Fibroblast of pulmonary artery (primary cell): ENCODE measurements around the gene DGKQ.

ENCODE experiments used
- DNase-seq: peaks from one replicate; pipeline ENCODE4 v3.0.0-alpha.2; 2010; ENCODE audit warnings: low read depth
- H3K4me3 ChIP-seq: replicated peaks from 2 replicates; pipeline ENCODE4 v1.5.1; 2011; ENCODE audit warnings: low read depth, mild to moderate bottlenecking, control low read depth, low read length, moderate library complexity
- TF ChIP-seq, protein P1 (sequence below): IDR thresholded peaks from 2 replicates; pipeline ENCODE4 v1.5.1; 2011; ENCODE audit warnings: mild to moderate bottlenecking, control low read depth, low read length, inconsistent platforms; ENCODE audit errors: missing control alignments

Gene DGKQ, protein sequence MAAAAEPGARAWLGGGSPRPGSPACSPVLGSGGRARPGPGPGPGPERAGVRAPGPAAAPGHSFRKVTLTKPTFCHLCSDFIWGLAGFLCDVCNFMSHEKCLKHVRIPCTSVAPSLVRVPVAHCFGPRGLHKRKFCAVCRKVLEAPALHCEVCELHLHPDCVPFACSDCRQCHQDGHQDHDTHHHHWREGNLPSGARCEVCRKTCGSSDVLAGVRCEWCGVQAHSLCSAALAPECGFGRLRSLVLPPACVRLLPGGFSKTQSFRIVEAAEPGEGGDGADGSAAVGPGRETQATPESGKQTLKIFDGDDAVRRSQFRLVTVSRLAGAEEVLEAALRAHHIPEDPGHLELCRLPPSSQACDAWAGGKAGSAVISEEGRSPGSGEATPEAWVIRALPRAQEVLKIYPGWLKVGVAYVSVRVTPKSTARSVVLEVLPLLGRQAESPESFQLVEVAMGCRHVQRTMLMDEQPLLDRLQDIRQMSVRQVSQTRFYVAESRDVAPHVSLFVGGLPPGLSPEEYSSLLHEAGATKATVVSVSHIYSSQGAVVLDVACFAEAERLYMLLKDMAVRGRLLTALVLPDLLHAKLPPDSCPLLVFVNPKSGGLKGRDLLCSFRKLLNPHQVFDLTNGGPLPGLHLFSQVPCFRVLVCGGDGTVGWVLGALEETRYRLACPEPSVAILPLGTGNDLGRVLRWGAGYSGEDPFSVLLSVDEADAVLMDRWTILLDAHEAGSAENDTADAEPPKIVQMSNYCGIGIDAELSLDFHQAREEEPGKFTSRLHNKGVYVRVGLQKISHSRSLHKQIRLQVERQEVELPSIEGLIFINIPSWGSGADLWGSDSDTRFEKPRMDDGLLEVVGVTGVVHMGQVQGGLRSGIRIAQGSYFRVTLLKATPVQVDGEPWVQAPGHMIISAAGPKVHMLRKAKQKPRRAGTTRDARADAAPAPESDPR

DNA sequence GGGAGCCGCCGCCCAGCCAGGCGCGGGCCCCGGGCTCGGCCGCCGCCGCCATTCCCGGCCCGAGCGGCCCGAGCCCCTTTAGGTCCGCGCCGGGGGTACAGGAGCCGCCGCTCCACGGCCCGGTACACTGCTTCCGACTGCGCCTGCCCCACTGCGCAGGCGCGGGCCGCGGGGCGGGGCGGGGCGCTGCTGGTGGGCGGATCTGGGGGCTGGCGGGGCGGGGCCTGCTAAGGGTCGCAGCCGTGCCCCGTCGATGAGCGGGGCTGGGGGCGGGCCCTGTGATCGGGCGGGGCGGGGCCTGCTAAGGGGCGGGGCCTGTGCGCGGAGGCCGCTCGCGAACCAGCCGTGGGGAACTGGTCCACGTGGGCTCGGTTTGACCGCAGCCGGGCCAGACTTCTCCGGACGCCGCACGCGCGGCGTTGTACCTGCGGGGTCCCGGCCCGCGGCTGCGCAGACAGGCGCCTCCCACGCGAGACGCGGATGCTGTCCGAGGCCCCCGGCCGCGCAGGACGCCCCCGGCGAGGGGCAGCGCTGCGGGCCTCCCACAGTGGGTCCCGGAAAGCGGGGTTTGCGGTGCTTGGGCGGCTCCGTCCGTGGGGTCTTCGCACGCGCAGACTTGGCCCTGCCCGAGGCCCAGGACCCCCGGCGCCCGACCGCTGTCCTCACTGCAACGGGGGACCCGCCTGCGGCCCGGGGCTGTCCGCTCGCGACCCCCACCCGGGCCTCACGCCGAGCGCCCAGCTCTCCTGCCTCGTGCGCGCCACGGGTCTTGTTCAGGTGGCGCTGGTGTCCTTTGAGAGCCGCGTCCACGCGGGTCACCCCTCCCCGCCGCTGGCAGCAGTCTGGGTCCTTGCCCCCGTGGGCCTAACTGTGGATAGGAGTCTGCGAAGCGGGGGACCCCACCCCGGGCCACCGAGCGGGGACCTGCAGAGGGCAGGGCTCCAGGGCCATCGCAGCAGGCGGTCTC is at the start of gene DGKQ:
TSS of gene DGKQ (minus strand) at position 139 of the 967 bp plus-strand sequence. CDS start at position 52, 87 bp downstream.
- peak within 1 kb of the TSS; percentile 64 for H3K4me3 ChIP-seq
- peak; percentile 84 for DNase-seq
- TF ChIP-seq, protein P1, sequence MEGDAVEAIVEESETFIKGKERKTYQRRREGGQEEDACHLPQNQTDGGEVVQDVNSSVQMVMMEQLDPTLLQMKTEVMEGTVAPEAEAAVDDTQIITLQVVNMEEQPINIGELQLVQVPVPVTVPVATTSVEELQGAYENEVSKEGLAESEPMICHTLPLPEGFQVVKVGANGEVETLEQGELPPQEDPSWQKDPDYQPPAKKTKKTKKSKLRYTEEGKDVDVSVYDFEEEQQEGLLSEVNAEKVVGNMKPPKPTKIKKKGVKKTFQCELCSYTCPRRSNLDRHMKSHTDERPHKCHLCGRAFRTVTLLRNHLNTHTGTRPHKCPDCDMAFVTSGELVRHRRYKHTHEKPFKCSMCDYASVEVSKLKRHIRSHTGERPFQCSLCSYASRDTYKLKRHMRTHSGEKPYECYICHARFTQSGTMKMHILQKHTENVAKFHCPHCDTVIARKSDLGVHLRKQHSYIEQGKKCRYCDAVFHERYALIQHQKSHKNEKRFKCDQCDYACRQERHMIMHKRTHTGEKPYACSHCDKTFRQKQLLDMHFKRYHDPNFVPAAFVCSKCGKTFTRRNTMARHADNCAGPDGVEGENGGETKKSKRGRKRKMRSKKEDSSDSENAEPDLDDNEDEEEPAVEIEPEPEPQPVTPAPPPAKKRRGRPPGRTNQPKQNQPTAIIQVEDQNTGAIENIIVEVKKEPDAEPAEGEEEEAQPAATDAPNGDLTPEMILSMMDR = no peak

DNA sequence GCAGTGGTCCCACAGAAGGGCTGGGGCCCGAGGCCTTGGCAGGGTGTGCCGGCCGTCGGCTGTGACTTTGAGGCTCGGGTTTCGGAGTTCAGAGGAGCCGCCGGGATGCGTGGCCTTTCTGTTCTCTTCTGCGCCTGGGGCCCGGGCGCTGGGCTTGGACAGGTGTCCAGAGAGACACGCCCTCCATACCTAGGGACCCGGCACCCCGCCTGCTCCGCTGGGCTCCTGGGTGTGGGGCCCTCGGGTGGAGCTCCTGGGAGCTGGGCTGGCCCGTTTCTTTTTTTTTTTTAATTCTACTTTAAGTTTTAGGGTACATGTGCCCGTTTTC is 49.3 kb upstream of the DGKQ start:
- no peak for DNase-seq
- TF ChIP-seq, protein P1 = no peak
- H3K4me3 ChIP-seq = no peak overlapping the region

DNA sequence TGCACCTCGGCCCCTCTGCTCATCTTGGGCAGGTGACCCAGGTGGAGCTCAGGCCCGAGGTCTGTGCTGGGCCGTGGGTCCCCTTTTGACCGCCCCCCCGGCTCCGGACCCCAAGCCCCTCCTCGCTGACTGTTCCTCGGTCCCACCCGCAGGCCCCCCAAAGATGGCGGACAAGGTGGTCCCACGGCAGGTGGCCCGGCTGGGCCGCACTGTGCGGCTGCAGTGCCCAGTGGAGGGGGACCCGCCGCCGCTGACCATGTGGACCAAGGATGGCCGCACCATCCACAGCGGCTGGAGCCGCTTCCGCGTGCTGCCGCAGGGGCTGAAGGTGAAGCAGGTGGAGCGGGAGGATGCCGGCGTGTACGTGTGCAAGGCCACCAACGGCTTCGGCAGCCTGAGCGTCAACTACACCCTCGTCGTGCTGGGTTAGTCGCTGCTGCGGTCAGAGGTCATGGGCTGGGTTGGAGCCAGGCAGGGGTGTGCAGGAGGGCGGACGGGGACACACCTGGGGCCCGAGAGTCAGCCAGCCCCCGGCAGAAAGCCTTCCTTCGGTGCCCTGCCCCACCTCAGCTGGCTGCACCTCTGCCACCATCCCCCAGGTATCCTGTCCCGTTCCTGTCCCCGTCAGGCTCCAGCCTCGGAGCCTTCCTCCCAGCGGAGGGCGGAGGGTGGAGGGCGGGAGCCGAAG is 48.8 kb upstream of the DGKQ start:
- DNase-seq = no peak
- H3K4me3 ChIP-seq = no peak overlapping the region
- TF ChIP-seq, protein P1 = no peak

DNA sequence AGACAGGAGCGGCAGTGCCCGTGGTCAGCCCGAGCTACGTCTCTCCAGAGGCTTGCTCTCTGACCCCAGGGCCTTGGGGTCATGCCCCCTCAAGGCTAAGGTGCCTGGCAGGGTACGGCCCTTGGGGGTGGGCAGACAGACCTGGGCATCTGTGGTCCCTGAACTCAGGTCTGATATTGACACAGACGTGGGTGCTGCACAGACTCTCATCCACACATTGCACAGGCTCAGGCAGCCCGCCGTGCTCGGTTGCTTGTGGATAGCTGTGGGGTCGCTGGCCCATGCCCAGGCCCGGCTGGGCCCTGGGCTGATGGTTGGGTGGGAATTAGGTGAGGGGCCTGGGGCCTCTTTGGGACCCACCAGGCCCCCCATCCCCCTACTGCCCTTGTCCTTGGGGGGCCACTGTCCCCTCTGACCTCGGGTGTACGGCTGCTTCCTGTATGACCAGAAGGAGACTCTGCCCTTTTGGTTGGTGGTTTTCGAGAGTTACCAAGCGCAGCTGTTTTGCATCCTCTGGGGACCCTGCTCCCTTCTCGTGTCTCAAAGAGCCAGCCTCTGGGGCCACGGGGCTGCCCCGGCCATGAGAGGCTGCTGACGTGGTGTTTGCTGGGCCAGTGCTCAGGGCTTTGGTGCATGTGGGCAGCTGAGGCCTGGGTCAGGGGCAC is 48.1 kb upstream of the DGKQ start:
- no peak for DNase-seq
- TF ChIP-seq, protein P1 = no peak
- H3K4me3 ChIP-seq = no peak overlapping the region

DNA sequence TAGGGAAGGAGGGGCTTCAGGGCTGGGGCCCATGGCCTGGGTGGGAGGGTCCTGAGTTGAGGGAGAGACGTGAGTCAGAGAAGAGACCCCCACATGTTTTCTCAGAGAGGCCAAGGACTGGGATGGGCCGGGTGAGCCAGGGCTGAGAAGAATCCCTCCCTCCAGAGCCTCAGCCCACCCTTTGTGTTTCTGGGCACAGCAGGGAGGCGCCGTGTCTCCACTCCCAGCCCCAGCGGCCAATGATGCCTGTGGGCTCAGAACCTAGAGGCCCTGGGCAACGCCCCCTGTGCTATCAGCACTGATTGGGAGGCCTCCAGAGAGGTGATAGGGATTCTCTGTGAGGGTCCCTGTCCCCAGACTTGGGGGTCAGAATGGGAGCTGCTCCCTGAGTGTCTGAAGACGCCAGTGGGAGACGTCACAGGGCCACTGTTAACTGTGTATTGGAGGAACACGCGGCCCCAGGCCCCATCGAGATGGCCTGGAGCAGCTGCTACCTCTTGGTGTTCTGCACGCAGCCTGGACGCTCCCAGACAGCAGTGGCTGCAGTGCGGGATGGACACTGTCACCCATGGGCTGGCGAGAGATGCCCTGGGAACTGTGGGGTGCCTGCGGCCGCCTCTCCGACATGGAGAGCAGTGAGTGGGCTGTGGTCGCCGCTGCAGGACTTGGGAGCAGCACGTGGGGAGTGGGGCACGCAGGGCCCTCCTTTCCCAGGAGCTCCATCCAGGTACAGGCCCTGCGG is 46.5 kb upstream of the DGKQ start:
- no peak for DNase-seq
- no peak overlapping the region for H3K4me3 ChIP-seq
- TF ChIP-seq, protein P1 = no peak
